ENCODE data around the gene DDX39B. TPM values are rescaled to one million over a fixed set of nuclear protein-coding genes. Genes with fewer than 3 reads are reported as not detected.
A peak's percentile ranks its signal among the peaks of the same experiment; 100 is the strongest.

DDX39B gene
- total and polyA plus RNA-seq, 9 of the 15 experiments (the other 6 are each of a cell fraction or from before 2014, with no cell fraction given): 479 to 869 (median 592) TPM

GRCh38 chr6:31559606-31559957, 17.8 kb upstream of the DDX39B start (continued):
- TF ChIP-seq ZNF398 (CRISPR knock-in tag; IDR thresholded peaks at IDR 0.05) (no peak), RNF2 (IDR thresholded peaks at IDR 0.05) (no peak)

DNA sequence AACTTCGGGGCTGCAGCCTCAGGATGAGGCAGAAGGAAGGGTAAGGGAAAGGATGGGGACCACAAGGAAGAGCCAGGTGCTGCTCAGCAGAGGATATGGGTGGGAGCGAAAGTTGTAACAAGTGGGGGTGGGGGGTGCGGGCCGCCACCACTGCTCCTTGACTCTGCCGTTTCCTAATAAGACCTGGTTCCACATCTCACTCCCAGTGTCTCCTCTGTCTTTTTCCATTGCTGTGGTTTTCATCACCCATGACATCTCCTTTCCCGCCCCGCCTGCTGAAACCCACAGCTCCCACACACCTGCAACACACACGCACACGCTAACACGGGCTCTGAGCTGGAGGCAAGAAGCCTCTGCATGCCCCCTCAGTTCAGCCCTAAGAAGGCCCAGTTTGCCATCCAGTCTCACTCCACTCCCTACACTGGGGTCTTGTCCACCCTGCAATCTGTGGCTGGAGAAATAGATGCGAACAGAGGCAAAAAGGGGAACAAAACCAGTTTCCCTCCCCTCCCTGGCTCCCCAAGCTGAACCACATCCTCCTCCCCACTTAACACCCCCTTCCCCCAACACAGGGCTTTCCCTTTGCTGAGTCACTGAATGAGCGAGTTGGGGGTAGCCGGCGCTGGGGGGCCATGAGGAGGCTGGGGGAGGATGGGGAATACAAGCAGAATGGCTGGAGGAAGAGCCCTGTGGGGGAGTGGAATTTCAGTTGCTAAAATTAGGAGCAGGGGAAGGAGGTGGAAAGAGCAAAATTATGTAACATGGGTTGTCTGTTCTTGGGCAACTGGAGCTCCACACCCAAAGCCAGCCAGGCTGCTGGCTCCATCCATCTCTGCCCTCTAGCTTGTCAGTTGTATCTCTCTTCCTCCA, 17.1 kb upstream of the DDX39B start:
- H3K9ac ChIP-seq (ENCODE audit: insufficient read depth in 1 of 2, low read depth in 2 of 2, low read length in 2 of 2): peak overlapping the region; percentile 6 to 77; a peak in 2 of 4 replicates
- CTCF ChIA-PET (ENCODE audit: low intra/inter-chr PET ratio): interaction anchor here (0.5 kb wide), 1 partner anchor 22 kb away, joined by 3 read pairs; no protein-coding TSS in a partner anchor
- peak; percentile 26 for ATAC-seq
- no TSS peak for BruUV-seq (replicated peaks)
- in situ Hi-C loops (cut with MboI): no loop called here
- no peaks in the 10 kb centered on the region for H3K27me3 ChIP-seq (ENCODE audit: control insufficient read depth in 2 of 2, insufficient read depth in 2 of 2, low read length in 2 of 2)
- peaks cover 47 to 62% of the 10 kb centered on the region in 2 experiments for H3K4me1 ChIP-seq (replicated peaks in 1 of 2; ENCODE audit: control insufficient read depth in 2 of 2, insufficient read depth in 2 of 2, low read length in 2 of 2)
- 39% methylated on average over 14 of the region's 14 CpGs for WGBS (ENCODE audit: insufficient coverage, low coverage, missing lambda C conversion rate)
- POLR2A ChIA-PET: interaction anchor here (0.6 to 5.8 kb wide), 13 partner anchors 10 to 239 kb away, joined by 3 to 38 read pairs (median 4); partner anchors contain the start of genes ATP6V1G2, DDX39B, NFKBIL1 and PRRC2A
- peak; percentile 69 for FAIRE-seq
- intact Hi-C loops (cut with micrococcal nuclease): no loop called here
- DNase-seq (ENCODE audit: extremely low read depth in 1 of 4, low spot score in 3 of 4): peak; percentile 65 to 83 (median 72)
- H3K4me3 ChIP-seq: no peak overlapping the region
- no peaks in the 10 kb centered on the region for H3K79me2 ChIP-seq (ENCODE audit: control insufficient read depth, insufficient read depth, low read length)
- H3K9me1 ChIP-seq (ENCODE audit: control insufficient read depth, insufficient read depth, low read length): peaks cover 6% of the 10 kb centered on the region
- peak overlapping the region; percentile 41 for H3K27ac ChIP-seq (ENCODE audit: extremely low read depth, low read depth, low read length)
- H3K9me3 ChIP-seq (replicated peaks; ENCODE audit: control insufficient read depth, insufficient read depth, low read depth, low read length): no peaks in the 10 kb centered on the region
- H4K20me1 ChIP-seq (replicated peaks; ENCODE audit: control insufficient read depth, insufficient read depth, low read length): no peaks in the 10 kb centered on the region
- H2AFZ ChIP-seq (ENCODE audit: low read depth, low read length): no peak overlapping the region
- H3K36me3 ChIP-seq (ENCODE audit: control insufficient read depth, insufficient read depth, low read length): peaks cover 55% of the 10 kb centered on the region
- peak overlapping the region; percentile 17; the same call in 1 of the 2 replicates for H3K4me2 ChIP-seq (ENCODE audit: insufficient read depth, low read length)
- no peak for TF ChIP-seq SAFB2 (IDR thresholded peaks at IDR 0.05; ENCODE audit: borderline replicate concordance, low read depth, low read length, severe bottlenecking)
- no peak for TF ChIP-seq XRCC3 (IDR thresholded peaks at IDR 0.05)
- no peak for TF ChIP-seq ARID4B (CRISPR knock-in tag; IDR thresholded peaks at IDR 0.05)
- TF ChIP-seq, protein P1, sequence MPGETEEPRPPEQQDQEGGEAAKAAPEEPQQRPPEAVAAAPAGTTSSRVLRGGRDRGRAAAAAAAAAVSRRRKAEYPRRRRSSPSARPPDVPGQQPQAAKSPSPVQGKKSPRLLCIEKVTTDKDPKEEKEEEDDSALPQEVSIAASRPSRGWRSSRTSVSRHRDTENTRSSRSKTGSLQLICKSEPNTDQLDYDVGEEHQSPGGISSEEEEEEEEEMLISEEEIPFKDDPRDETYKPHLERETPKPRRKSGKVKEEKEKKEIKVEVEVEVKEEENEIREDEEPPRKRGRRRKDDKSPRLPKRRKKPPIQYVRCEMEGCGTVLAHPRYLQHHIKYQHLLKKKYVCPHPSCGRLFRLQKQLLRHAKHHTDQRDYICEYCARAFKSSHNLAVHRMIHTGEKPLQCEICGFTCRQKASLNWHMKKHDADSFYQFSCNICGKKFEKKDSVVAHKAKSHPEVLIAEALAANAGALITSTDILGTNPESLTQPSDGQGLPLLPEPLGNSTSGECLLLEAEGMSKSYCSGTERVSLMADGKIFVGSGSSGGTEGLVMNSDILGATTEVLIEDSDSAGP (CRISPR knock-in tag; IDR thresholded peaks at IDR 0.05): no peak
- TF ChIP-seq CHD2 (IDR thresholded peaks at IDR 0.05; ENCODE audit: low read depth, low read length): no peak
- no peak for TF ChIP-seq GTF2F1 (IDR thresholded peaks at IDR 0.05; ENCODE audit: low read depth, low read length)
- no peak for TF ChIP-seq SREBF2 (CRISPR knock-in tag; IDR thresholded peaks at IDR 0.05)
- no peak for TF ChIP-seq JUNB (CRISPR knock-in tag; conservative IDR thresholded peaks at IDR 0.05)
- TF ChIP-seq SRF (CRISPR knock-in tag; IDR thresholded peaks at IDR 0.05): no peak
